NCI-H1092 treated with DMSO at 0.1 percent for 48 hours (cell line): ENCODE measurements around the gene SP5.
A peak's percentile ranks its signal among the peaks of the same experiment; 100 is the strongest.
"Not testable (repeated sequence)": the region's sequence is repeated elsewhere in the genome, so short reads cannot be mapped to it uniquely, and the experiment has no call there.

ENCODE experiments used
- DNase-seq: peaks from one replicate; lab custom pipeline; 2025; lab: John Stamatoyannopoulos, UW

Gene SP5

DNA sequence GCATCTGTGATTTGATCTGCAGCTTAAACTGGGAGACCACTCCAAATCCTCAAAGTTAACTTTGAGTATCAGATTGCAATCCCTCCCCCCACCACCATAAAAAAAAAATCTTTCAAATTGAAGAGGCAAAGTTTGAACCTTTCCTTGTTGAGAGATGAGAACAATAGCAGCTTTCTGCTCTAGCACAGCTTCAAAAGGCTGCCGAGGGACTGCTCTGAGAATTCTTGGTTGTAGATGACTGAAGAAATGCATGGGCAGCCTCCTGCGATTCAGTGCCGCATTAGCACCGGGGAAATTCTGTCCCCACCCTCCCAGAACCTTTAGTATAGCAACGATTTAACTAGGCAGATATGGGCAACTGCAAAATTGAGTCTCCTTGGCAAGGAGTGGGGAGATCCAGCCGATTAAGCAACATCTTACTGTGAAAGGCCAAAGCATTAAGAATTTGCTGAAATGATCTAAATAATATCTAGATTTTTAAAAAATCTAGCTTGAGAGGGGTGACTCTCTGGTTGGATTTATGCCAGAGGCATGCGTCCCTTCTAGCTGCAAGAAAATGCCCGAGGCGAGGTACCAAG lies 3.9 kb upstream of the SP5 start:
- DNase-seq: no peak

DNA sequence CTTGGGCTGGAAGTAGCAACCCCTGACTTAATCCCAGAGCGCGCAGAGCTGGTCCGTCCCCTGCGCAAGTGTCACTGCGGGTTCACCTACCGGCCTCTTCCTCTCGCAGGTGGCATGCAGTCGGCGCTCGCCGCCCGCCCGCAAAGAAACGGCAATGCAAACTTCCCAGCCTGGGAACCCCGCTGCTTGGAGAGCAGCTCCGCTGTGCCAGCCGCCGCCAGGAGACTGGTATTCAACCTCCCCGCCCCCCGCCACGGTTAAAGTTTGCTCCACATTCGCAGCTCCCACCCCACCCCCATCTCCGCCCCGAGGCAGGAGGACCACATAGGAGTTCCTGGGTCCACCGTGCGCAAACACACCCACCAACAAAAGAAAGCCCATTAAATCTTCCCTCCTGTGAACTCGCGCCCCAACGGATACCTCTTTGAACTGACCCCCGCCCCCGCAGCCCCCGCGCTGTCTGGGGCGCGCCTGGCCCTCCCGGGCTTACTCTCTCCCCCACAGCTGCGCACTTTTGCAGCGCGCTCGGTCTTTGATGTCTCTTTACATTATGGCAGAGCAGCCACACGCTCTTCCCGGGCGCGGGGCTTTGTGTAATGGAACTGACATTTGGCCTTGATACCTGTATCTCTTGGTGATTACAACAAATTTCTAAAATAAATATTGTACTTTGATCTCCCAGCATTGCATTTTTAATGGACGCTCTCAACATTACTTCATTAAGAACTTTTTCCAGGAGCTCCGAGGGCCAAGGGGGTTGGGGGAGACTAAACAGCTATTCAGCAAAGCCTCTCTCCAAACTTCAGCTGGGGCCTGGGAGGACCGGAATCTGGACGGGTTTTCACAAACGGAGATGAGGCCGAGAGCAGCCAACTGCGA lies 3.1 kb upstream of the SP5 start:
- peak; percentile 5 for DNase-seq

DNA sequence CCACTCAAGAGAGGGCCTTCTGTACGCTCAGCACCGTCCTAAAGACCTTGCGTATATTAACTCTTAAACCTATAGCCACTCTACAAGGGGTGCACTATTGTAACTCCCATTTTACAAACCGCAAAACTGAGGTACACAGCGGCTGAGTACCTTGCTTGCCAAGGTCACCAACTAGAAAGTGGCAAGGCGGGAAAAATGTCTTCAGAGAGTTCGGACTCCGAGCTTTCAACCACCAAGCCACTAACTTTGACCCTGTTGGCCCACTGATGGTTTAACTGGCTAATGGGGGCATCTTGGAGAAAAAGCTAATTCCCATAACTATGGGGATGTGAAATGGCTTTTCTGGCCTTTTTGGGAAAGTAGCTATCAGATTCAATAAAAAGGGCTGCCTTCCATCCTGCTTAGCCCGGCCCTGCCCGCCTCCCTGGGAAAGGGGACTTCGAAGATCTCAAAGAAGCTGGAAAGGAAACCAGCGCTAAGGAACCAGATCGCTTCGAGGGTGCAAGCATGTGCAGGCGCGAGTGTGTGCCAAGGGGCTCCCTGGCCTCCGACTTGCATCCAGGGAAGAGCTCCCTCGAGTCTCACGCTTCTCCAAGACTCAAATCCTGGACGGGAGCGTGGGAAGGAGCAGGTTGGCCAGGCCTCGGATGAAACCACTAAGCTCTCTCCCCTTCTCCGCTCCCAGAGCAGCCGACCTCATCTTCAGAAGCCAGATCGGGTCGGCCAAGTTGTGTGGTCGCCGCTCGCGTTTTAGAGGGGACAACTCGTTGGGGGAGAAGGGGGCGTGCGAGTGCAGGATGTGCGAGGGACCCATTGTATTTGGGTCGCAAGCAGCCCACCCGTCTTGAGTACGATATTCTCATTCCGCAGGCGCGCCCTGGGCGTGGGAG lies 2.2 kb upstream of the SP5 start:
- DNase-seq: no peak

DNA sequence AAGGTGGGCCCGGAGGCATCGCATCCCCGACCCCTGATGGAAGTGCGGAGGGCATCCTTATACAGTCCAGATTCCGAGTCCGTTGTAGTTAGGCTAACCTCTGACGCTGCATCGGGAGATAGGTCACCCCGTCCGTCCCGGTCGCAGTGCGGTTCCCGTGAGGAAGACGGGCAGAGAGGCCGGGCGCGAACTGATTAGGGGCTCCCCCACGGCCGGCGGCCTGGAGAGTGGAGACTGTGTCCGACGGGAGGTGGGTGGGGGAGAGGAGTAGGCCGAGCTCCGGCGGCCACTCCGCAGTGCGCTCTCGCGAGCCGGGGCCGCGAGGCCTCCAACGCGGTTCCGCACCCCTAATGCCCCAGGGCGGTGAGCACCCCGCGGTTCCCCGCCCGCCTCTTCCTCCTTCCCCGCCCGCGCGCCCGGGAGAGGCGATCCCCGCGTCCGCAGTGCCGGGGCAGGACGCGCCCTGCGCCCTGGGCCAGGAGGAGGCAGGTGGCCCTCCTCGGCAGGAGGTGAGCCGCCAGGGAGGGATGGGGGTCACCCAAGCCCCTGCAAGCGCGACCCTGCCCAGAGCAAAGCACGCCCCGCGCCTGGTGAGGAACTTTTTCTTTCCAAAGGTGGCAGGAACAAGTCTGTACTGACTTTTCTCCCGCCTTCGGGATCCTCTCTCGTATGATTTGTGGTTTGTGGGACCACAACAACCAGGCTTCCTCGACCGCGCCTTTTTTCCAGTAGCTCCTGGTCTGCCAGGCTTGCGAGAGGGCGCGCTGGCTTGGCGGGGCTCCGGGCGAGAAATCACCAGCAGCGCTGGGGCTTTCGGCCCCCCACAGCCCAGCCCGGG lies 1.4 kb upstream of the SP5 start:
- no peak for DNase-seq

DNA sequence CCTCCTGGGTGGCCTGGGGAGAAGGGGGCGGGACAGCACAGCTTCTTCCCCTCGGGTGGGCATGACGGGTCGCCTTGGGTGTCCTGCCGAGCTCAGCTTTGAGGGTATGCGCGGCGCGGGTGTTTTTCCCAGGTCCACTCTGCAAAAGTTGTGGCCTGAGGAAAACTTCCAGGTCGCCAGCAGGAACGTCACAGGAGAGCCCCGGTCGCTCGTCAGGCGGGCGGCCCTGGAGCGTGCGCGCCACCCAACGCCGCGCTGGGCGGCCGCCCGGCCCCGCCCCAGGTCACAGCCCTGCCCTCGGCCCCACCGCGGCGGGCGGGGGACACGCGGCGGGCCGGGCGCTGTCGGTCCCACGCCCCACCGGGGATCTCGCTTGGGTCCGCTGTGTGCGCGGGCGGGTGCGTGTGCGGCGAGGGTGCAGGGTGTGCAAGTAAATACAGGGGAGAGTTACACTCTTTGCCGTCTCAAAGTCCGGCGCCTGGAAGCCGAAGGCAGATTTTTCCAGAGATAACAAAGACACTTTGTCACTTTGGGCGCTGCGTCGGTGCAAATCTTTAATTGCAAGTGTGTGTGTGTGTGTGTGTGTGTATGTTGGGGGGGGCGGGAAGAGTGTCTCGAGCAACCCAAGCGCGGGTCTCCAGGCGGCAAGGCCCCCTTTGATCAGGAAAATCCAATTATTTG lies 616 bp upstream of the SP5 start:
- DNase-seq: no peak

DNA sequence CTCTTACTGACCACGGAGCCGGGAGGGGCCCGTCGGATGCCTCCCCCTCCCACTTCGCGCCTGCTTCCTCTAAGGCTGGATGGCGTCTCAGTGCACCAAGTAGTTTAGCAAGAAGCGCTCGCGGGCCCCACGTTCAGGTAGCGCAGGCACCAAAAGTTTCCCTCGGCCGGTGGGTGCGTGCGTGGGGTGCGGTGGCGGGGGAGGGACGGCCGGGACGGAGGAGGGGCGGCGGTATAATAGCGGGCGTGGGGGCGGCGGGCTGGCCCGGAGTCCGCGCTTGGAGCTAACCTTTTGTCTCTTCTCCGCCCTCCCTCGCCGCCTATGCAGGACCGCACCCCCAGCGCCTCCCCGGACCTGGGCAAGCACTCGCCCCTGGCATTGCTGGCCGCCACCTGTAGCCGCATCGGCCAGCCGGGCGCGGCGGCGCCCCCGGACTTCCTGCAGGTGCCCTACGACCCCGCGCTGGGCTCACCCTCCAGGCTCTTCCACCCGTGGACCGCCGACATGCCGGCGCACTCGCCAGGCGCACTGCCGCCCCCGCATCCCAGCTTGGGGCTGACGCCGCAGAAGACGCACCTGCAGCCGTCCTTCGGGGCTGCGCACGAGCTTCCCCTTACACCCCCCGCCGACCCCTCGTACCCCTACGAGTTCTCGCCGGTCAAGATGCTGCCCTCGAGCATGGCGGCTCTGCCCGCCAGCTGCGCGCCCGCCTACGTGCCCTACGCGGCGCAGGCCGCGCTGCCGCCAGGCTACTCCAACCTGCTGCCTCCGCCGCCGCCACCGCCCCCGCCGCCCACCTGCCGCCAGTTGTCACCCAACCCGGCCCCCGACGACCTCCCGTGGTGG lies 1.0 kb downstream of the SP5 start:
- DNase-seq: no peak

DNA sequence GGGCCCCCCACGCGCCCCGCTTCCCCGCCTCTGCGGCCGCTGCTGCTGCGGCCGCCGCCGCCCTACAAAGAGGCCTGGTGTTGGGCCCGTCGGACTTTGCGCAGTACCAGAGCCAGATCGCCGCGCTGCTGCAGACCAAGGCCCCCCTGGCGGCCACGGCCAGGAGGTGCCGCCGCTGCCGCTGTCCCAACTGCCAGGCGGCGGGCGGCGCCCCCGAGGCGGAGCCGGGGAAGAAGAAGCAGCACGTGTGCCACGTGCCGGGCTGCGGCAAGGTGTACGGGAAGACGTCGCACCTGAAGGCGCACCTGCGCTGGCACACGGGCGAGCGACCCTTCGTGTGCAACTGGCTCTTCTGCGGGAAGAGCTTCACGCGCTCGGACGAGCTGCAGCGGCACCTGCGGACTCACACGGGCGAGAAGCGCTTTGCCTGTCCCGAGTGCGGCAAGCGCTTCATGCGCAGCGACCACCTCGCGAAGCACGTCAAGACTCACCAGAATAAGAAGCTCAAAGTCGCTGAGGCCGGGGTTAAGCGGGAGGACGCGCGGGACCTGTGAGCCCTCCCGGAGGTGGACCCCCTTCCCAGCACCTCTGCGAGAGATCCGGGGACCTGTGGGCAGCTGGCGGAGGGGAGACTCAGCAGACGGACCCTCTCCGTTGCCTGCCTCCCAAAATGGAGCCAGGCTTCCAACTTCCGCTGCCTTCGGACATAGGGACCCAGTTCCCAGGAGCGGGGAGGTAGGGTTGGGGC lies 1.9 kb downstream of the SP5 start:
- DNase-seq: peak; percentile 43

DNA sequence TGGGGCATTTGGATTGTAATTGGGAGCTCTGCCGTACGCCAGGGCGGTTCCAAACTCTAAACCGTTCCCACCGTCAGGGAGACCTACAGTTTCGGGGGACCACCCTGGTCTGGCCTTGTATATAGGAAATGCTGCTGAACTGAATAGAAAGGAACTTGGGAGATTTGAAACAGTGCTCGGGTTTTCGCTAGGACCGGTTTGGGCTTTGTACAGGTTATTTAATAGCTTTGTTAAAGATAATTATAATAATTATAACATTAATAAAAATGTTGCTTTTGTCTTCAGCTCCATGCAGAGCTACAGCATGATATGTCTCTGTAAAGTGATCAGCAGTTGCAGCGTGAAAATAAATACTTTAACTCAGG lies 2.4 kb downstream of the SP5 start:
- DNase-seq: no peak

DNA sequence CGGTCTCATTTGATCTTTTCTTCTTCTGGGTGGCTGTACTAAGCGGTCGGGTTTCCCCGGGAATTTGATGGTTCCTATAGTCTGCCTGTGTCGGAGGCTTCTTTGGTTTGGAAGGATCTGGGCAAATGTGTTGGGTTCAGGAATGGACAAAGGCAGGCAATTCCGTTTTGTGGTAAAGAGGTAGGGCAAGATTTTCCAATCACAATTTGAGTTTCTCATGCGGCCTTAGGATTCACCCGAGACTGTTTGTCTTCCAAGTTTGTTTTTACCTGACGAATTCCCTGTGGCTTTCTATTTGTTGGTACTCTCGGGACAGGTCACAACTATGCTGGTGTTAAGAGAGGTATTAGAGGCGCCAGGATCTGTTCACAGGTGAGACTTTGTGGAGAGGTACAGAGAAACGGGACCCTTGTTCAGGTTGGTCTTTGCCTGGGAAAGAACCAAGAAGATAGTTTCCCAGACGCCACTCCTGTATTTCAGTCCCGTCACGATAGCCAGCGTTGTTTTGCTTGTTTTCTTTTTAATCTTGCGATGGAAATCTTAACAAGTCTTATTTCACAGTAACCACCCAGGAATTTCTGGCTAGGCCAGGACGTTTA lies 3.0 kb downstream of the SP5 start:
- no peak for DNase-seq

DNA sequence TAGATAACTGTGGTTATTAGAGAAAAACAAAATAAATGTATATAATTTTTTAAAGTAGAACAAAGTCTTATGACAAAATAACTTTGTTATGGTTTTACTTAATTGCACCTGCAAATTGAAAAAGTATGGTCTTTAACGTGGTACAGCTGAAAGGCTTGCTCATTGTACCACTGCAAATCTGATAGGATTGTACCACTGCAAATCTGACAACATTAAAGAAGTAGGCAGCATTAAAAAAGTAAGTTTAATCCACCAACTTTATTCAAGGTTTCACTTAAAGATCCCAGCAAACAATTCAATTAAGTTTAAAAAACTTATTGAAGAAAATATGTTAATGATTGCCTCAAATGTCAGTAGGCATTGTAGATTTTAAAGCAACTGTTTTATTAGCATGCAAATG lies 4.7 kb downstream of the SP5 start:
- DNase-seq: no peak

DNA sequence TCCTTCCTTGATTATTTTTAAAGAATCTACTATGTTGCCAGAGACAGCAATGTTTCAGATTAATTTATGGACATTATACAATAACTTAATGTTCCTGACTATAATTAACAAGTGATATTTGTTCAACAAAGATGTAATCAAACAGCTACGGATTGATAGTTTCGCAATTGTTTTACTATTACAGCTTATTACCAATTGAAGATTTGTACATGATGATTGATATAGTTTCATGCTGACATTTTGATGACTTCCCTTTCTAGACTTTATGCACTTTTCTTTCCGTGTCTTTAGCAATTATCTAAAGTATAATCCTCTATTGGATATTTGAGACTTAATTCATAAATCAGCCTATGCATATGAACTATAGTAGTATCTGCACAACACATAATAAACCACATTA lies 6.5 kb downstream of the SP5 start:
- DNase-seq: no peak

DNA sequence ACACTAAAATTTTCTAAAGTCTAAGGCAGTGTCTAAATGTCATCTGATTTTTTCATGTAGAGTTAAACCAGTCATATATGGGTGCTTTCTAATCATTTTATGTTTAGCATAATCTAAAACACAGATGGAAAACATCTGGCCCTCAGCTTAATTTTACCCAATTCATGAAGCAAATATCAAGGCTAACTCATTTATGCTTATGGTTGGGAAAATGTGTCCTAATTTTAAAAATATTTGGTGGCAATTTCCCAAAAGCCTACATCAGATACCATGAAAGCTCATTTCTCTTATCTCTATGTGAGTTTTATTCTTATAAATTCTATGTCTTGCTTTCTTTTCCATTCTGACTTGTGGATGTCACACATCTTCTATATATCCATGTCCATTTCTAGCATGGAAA lies 7.2 kb downstream of the SP5 start:
- no peak for DNase-seq

DNA sequence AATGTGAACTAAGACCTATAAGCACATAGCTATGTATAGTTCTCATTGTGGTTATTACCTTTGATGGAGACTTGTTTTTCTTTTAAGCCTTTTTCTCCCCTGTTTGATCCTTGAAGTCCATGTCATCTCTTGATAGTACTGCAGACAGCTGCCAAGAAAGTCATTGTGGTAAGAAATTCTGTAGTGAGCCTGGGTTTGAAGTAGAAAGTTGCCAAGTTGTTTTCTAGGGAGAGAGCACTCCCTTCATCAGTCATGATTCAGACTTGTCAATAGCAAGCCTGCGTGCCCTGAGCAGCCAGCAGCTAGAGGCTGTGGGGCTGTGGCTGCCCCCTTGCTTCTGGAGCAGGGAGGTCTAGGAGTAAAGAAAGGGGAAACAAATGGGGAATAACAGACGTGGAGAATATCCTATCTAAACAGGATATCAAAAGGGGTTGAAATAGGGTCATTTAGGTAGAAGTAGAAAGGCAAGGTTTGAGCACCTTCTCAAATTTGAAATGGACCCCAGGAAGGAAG lies 8.4 kb downstream of the SP5 start:
- DNase-seq: no peak

DNA sequence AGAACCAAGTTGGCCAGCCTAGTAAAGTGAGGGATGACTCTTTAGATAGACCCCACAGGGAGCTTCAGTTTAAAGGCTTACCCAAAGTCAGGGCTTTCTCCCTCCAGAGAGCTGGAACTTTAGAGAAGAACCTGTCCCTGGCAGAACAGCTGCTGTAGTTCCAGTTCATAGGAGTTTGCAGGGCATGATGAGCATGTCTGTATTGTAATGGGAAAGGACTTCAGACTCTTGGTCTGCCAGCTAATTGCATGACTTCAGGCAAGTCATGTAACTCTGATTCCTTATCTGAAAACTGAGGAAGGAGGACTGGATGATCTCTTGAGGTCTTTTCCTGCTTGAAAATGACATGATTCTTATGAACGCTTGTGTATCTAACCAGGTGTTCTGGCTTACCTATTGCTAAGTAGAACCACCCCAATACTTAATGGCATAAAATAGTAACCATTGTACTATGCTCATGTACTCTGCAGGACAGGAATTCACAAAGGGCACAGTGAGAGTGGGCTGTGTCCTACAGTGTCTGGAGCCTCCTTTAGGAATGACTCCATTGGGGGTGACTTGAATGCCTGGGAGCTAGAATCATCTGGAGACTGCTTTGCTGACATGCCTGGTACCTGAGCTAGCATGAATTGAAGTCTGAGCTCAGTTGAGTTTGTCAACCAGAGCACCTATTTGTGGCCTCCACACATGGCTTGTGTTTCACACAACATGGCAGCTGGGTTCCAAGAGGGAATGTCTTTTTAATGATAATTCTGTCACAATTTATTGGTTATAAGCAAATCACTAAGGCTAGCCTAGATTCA lies 18.9 kb downstream of the SP5 start:
- DNase-seq: no peak

DNA sequence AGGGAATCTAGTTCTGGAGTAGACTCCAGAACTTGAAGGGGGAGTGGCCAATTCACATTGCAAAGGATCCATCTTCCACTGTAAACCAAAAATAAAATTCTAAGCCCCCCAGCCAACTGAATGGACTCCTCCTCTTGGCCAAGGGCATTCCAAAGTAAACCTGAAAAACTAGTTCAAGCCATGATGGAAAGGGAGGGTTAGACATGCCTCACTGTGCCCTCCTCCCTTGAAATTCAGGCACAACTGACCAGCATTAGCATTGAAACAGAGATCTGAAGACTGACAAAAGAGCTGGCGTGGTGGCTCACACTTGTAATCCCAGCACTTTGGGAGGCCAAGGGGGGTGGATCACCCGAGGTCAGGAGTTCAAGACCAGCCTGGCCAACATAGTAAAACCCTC lies 19.5 kb downstream of the SP5 start:
- DNase-seq: not testable (repeated sequence)

DNA sequence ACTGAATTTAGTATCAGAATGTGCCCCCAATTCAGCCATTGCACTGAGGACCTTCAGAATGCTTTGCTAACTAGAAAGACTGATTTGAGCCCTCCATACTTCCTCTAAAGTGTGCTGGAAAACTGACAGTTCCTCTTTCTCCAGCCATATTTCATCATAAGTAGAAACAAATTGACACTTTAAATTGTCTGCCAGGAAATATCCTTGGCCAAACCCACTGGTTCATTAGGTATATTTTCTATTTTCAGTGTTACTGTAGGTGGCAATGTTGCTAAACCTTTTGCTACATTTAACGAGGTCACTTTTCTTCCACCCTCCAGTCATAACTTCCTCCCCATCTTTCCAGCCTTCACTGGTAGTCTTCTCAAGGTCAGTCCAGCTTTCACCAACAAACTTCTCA lies 21.5 kb downstream of the SP5 start:
- DNase-seq: no peak

DNA sequence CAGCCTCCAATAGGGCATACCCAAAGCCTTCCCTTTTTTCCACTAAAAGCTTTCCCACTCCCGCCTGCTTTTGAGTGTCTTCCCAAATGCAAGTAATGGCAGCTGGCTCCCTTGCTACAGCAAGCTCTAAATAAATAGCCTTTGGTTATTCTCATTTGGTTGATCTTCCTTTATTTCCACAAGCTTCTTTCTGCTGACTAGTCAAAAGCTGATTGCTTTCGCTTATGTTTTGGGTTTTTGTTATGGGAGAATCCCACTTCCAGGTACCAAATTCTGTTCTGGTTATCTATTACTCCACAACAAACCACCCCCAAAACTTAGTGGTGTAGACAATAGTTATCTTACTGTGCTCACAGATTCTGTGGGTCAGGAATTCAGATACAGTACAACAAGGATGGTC lies 22.3 kb downstream of the SP5 start:
- DNase-seq: no peak

DNA sequence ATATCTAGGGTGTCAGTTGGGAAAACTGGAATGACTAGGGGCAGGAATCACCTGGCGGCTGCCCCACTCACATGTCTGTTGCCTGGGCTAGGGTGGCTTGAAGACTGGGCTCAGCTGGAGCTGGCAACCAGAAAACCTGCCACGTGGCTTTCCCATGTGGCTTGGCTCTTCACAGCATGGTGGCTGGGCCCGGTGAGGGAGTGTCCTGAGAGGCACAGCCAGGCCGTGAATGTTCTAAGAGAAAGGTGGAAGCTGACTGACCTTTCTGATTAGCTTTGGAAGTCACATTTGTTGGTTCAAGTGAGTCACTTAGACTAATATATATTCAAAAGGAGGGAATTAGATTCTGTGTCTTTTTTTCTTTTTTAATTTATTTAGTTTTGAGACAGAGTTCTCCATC lies 22.7 kb downstream of the SP5 start:
- no peak for DNase-seq
